Effector CD4-positive, alpha-beta T cell (primary cell): ENCODE data around the gene ARHGAP42.

Source experiments
- DNase-seq: peaks from one replicate; pipeline ENCODE4 v3.0.0-alpha.2; 2020

The ARHGAP42 gene

GRCh38 chr11:100682247-100682969, 4.7 kb upstream of the ARHGAP42 start:
- DNase-seq = no peak

DNA sequence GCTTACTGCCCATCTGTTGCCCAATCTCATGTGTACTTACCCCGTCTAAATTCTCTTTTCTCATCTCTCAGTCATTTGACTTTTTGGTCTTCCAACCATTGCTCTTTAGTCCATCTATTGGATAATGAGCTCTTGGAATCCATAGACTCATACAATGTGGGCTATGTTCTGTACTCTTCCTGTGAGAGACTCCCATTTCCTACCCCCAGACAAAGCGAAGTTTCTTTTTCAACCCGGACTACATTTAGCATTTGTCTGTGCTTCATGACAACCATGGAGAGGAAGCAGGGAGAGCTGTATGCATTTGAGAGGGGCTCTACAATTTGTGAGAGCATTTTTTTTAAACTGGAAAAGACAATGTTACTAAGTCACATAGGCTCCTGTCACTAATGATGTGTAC, 4.0 kb upstream of the ARHGAP42 start:
- no peak for DNase-seq

- no peak for DNase-seq
Observed at GRCh38 chr11:100684101-100685065, 2.7 kb upstream of the ARHGAP42 start.

GRCh38 chr11:100686476-100687053, 523 bp upstream of the ARHGAP42 start:
- DNase-seq = no peak

DNA sequence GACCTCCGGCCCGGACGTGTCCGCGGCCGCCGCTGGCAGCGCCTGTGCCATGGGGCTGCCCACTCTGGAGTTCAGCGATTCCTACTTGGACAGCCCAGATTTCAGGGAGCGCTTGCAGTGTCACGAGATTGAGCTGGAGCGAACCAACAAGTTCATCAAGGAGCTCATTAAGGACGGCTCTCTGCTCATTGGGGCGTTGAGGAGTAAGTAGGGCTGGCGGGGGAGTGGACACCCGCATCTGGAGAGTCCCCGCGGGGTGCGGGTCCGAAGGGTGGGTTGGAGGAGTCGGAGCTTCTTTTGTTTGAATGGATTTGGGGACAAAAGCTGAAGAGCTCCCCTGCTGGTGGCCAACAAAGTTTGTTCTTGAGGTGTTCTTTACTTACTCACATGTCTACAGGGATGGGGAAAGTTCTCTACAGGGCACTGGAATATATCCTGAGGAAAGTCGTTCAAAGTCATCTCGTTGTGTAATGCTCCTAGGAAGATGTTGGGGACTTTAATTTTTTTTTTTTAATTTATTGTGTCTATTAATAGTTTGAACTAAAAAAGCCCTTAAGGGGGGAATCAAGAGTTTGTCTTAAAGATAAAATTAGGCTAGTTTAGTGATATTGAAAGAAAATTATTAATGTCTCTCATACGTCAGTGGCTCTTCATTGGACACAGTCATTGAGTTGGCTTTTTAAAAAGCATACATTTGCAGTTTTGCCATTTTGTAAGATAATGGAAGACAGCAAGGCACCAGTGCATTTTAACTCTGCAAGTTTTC, 725 bp downstream of the ARHGAP42 start:
- DNase-seq = no peak

GRCh38 chr11:100689141-100689540, 2.1 kb downstream of the ARHGAP42 start:
- no peak for DNase-seq

- DNase-seq = no peak
Observed at GRCh38 chr11:100691896-100692653, 5.0 kb downstream of the ARHGAP42 start.

GRCh38 chr11:100695911-100696310, 8.8 kb downstream of the ARHGAP42 start:
- no peak for DNase-seq

GRCh38 chr11:100703139-100703538, 16.1 kb downstream of the ARHGAP42 start:
- DNase-seq = no peak

DNA sequence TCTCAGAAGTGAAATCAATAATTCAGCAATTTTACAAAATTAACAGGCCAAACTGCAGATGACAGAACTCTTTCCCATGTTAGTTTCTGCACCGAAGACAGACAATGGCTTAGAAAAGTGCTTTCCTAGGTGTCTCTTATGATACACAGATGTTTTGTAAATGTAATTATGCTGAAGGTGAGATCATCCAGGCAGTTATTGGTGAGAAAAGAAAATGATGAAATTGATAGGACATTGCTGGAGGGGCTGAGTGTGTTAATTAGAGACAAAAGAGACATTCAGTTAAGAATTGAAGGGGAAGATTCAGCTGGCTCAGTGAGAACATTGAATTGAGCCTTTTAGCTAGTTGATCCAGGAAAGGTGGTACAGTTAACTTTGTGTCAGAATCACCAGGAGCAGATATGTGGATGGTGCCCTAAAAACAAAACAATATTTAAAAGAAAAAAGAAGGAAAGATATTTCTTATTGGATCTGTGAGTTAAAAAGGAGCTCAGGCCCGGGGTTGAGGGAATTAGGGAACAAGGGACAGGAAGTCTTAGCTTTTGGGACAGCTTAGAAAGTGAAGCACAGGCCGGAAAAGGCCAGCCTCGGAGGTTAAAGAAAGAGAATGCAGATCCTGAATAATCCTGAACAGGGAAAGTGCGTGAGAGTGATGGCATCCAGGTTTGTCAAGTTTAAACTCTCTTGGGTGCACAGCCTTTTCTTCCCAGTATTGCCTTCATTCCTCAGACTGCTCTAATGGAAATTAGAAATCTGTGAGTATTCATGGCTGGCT, 16.9 kb downstream of the ARHGAP42 start:
- no peak for DNase-seq

DNA sequence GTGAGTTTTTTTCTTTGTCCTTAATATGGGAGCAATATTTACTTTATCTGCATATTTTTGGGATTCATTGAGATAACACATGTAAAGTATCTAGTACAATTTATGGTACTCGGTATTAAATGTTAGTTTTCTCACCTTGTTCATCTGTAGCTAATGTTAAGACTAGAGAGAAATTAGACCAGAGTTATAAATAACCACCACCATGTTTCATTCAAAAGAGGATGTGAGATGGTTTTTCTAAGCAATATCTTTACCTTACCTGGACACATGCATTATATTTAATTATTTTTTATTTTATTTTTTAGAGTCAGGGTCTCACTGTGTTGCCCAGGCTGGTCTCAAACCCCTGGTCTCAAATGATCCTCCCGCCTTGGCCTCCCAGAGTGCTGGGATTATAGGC, 18.4 kb downstream of the ARHGAP42 start:
- DNase-seq = no peak

DNA sequence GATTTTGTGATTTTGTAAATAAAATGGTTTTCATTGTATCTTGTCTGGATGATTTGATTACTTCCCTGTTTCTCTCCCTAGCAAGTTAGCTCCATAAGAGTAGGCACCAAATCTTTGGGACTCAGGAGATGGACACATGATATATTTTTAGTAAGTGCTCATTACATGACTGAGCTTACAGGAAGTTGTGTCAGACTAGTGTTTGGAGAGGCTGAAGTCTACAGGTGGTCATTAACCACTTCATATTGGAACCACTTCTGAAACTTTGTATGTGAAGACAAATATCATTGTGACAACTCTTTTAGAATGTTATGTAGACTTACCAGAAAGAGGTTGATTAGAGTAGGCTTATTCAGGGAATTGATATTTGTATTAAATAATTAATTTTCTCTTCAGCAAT, 19.1 kb downstream of the ARHGAP42 start:
- DNase-seq = no peak

DNA sequence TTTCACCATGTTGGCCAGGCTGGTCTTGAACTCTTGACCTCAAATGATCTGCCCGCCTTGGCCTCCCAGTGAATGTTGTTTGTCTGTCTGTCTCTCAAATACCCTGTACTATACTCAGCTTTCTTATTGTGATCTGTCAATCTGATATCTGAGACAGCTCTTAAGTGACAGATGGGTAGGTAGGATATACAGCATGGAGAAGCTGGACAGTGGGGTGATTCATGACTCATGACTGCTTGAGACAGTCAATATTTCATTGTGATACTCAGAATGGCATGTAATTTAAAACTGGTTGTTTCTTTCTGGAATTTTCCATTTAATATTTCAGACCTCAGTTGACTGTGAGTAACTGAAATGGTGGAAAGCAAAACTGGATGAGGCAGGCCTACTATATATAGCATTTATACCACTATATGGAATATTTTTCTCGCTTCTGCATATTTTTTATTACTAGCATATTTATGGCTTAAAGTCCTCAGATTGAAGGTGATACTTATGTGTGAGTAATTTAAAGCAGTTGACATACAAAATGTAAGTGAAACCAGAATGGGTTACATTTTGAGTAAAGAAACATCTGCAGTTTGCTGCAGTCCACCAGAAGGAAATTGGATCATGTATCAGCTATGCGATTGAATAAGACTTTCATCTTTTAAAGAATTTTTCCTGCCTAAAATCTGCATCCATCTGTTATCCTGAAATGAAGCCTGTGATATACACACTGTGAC, 22.3 kb downstream of the ARHGAP42 start:
- DNase-seq = no peak

DNA sequence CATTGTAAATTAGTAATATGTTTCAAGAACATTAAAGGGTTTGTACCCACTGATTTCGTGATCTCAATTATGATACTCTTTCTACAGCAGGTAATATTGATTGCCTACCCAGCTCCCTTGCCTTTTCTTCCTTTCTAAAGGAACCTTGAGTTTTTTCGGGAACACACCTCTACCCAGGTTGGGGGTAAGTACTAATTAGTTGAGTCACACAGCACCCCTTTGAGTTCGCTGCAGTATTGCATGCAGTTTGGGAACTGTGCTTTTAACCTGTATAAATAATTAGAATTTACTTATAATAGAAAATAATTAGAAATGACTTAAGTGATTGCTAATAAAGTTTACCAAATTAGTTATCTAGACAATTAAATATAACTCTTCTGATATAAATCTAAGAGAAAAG, 24.9 kb downstream of the ARHGAP42 start:
- no peak for DNase-seq

DNA sequence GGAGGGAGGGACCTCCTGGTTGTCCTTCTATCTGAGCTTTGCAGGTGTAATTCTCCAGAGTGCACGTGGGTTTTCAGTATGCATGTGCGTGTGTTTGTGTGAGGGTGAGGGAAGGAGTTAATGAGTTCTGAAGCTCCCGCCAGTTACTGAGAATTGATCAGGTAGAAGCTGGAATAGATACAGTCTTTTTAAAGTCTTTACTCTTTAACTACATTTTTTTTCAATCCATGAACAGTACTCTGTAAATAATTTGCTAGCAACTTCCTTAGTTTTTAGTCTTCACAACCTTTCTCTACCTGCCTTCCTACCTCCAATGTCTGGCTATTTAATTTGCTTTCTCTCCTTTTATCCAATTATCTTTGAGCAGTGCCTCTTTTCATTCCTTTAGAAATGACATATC, 25.5 kb downstream of the ARHGAP42 start:
- no peak for DNase-seq

DNA sequence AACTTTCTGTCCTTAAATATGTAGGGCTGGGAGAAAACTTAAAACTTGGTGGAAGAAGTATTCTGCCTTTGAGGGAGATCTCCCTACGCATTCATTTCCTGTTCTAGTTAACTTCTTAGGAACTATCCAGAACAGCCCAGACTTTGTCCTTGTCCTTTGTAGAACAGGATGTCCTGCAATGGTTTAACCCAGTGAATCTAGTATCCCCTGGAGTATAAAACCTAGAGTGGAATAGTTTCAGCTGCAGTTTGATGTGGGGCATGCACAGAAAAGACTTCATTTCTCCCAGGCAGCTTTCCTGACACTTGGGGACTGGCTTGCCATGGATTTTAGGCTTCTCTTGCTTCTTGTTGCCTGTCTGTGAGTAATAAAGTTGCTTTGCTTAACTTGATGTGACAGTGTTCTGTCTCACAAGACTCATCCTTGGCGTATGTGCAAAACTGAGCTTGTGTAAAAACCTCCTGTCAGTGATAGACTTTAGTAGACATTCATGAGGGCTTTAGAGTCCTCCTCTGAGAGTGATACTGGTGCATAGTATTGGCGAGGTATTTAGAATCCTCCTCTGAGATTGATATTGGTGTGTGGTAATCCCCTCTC, 28.2 kb downstream of the ARHGAP42 start:
- no peak for DNase-seq

DNA sequence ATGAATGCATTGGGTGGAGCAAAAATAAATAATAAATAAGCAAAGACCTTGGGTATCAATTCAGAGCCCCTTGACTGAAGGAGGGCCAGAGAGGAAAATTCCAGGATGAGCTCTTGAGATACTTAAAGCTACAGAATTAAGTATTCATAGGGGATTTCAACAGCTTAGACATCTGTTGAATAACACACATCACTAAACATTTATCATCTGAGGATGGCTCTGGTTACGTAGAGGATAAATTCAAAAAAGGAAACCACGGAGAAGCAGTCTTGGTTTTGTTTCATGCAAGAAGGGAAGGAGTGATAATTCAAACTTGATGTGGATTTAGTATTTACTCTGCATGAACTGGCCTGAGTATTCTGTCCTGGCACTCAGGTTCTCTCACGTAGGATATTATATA, 29.8 kb downstream of the ARHGAP42 start:
- no peak for DNase-seq

DNA sequence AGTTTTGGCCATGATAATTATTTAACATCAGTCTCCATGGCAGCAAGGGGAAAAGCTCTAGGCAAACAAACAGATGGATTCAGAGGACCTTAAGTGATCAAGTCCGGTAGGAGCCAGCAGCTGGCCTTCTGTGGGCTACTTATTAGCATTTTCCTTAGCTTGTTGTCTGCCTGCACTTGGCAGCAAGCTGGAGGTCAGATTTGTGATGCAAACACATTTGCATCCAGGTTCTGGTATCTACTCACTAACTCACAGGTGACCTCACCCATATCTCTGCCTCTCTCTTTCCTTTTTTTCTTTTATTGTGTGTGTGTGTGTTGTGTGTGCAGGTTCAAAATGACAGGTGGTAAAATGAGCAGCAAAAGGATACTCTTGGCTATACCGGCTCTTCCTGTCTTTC, 32.3 kb downstream of the ARHGAP42 start:
- no peak for DNase-seq

GRCh38 chr11:100719809-100720221, 32.7 kb downstream of the ARHGAP42 start:
- DNase-seq = no peak

- no peak for DNase-seq
Observed at GRCh38 chr11:100726680-100727079, 39.6 kb downstream of the ARHGAP42 start.
